NT2/D1 (cell line): ENCODE data around the gene CIB4.

ENCODE experiments used
- SUZ12 ChIP-seq: IDR thresholded peaks from 2 replicates; pipeline ENCODE4 v1.6.1; 2011; ENCODE audit not compliant: insufficient read length, insufficient read depth; ENCODE audit errors: extremely low read depth
- YY1 ChIP-seq: IDR thresholded peaks from 2 replicates; pipeline ENCODE4 v1.6.1; 2011; ENCODE audit not compliant: insufficient read length, insufficient read depth

- TF ChIP-seq SUZ12 (no peak), YY1 (no peak)
Measured at GRCh38 chr2:26602575-26602974, 38.6 kb downstream of the CIB4 start.
